H1 (cell line): ENCODE measurements around the gene MGAT5. TPM values are rescaled to one million over a fixed set of nuclear protein-coding genes. Genes with fewer than 3 reads are reported as not detected.

Source experiments
- CTCF ChIA-PET: fragments of 300-600 bp; sonication (Branson Sonifier 250); formaldehyde crosslinking; loops from one replicate; lab custom pipeline; 2021; ENCODE audit not compliant: partially characterized antibody; lab: Charles Lee
- POLR2A ChIA-PET: fragments of 300-600 bp; sonication (Branson Sonifier 250); formaldehyde crosslinking; loops from one replicate; lab custom pipeline; 2021; ENCODE audit warnings: inconsistent platforms; ENCODE audit not compliant: partially characterized antibody; lab: Charles Lee
- DNase-seq, 2 experiments: peaks; one replicate each; pipeline versions ENCODE4 v3.0.0 to v3.0.0-alpha.2; 2010 to 2022; ENCODE audit warnings: low spot score in 2 of 2, low read depth in 1 of 2, mixed read lengths in 1 of 2
- FAIRE-seq: peaks from 2 replicates; lab custom pipeline; 2011; peaks lifted over from hg19 to GRCh38; lab: Jason Lieb, UNC
- H2AFZ ChIP-seq: 2 replicates; pipeline ENCODE4 v1.8.1; 2012; ENCODE audit warnings: low read length, inconsistent platforms
- H2AK5ac ChIP-seq: 2 replicates; pipeline ENCODE4 v1.6.1; 2013; ENCODE audit warnings: low read depth, low read length
- H2BK120ac ChIP-seq: replicated peaks from 2 replicates; pipeline ENCODE3; 2013; ENCODE audit warnings: low read depth, low read length, inconsistent platforms
- H2BK12ac ChIP-seq: 2 replicates; pipeline ENCODE4 v1.6.1; 2013; ENCODE audit warnings: low read depth, low read length
- H2BK15ac ChIP-seq: 2 replicates; pipeline ENCODE4 v1.6.1; 2013; ENCODE audit warnings: low read length
- H2BK20ac ChIP-seq: 2 replicates; pipeline ENCODE4 v1.6.1; 2013; ENCODE audit warnings: low read length
- H2BK5ac ChIP-seq: 2 replicates; pipeline ENCODE4 v1.6.1; 2013; ENCODE audit warnings: low read depth, low read length
- H3K14ac ChIP-seq: 2 replicates; pipeline ENCODE4 v1.6.1; 2013; ENCODE audit warnings: inconsistent platforms; ENCODE audit not compliant: insufficient read length
- H3K18ac ChIP-seq: 2 replicates; pipeline ENCODE4 v1.6.1; 2013; ENCODE audit warnings: low read length; ENCODE audit errors: extremely low read depth
- H3K23ac ChIP-seq: 2 replicates; pipeline ENCODE4 v1.6.1; 2013; ENCODE audit warnings: inconsistent platforms; ENCODE audit not compliant: insufficient read length
- H3K23me2 ChIP-seq: 2 replicates; pipeline ENCODE4 v1.6.1; 2013; ENCODE audit warnings: low read depth, low read length
- H3K27ac ChIP-seq: 2 replicates; pipeline ENCODE4 v1.6.1; 2011; ENCODE audit warnings: low read depth, low read length, inconsistent platforms
- H3K27me3 ChIP-seq, 4 experiments: replicated peaks in 1 of 4; 1 replicate in 1 of 4; 2 replicates in 3 of 4; pipeline versions ENCODE4 v1.6.1 to v1.8.1; 2011 to 2013; ENCODE audit warnings: low read length in 3 of 4, mild to moderate bottlenecking in 3 of 4, inconsistent platforms in 2 of 4, mixed read lengths in 2 of 4, moderate library complexity in 1 of 4; ENCODE audit not compliant: control insufficient read depth in 3 of 4, insufficient read depth in 3 of 4; ENCODE audit errors: extremely low read depth in 1 of 4
- H3K36me3 ChIP-seq, 4 experiments: 2 replicates each; pipeline versions ENCODE4 v1.6.1 to v1.8.1; 2011 to 2013; ENCODE audit warnings: mild to moderate bottlenecking in 4 of 4, low read length in 3 of 4, moderate library complexity in 2 of 4, control low read depth in 1 of 4, inconsistent platforms in 1 of 4; ENCODE audit not compliant: insufficient read depth in 4 of 4, control insufficient read depth in 2 of 4
- H3K4ac ChIP-seq: replicated peaks from 2 replicates; pipeline ENCODE3; 2013; ENCODE audit warnings: low read length, low read depth, mixed read lengths, inconsistent platforms; ENCODE audit not compliant: insufficient read length
- H3K4me1 ChIP-seq, 4 experiments: replicated peaks in 1 of 4; 1 replicate in 1 of 4; 2 replicates in 3 of 4; pipeline versions ENCODE4 v1.6.1 to v1.8.1; 2011 to 2013; ENCODE audit warnings: low read length in 3 of 4, inconsistent platforms in 2 of 4, mixed read lengths in 1 of 4; ENCODE audit not compliant: insufficient read depth in 4 of 4, control insufficient read depth in 3 of 4
- H3K4me2 ChIP-seq, 2 experiments: 2 replicates each; pipeline versions ENCODE4 v1.6.1 to v1.8.1; 2011 to 2013; ENCODE audit warnings: low read depth in 2 of 2, low read length in 2 of 2, control low read depth in 1 of 2, inconsistent platforms in 1 of 2, mild to moderate bottlenecking in 1 of 2; ENCODE audit not compliant: insufficient read depth in 1 of 2
- H3K4me3 ChIP-seq, 4 experiments: fragments of 200-600, 300-600 bp in 1 of 4; sonication (generic), shearing (Covaris generic), sonication (Bioruptor Twin) in 1 of 4; 2 replicates each; pipeline versions ENCODE4 v1.5.1 to v1.8.1; 2011 to 2016; ENCODE audit warnings: low read length in 4 of 4, low read depth in 3 of 4, control low read depth in 2 of 4, inconsistent platforms in 2 of 4, mild to moderate bottlenecking in 2 of 4, mixed read lengths in 1 of 4, moderate library complexity in 1 of 4; ENCODE audit not compliant: insufficient read depth in 2 of 4; ENCODE audit errors: extremely low read depth in 1 of 4
- H3K56ac ChIP-seq: replicated peaks from 2 replicates; pipeline ENCODE3; 2013; ENCODE audit warnings: low read depth, mild to moderate bottlenecking, mixed read lengths, low read length, inconsistent platforms; ENCODE audit not compliant: insufficient read length
- H3K79me1 ChIP-seq: 2 replicates; pipeline ENCODE4 v1.6.1; 2013; ENCODE audit warnings: low read depth, low read length, control low read depth
- H3K79me2 ChIP-seq, 2 experiments: 2 replicates each; pipeline versions ENCODE4 v1.6.1 to v1.8.1; 2012 to 2013; ENCODE audit warnings: low read length in 2 of 2, mild to moderate bottlenecking in 2 of 2, inconsistent platforms in 1 of 2; ENCODE audit not compliant: insufficient read depth in 2 of 2, control insufficient read depth in 1 of 2
- H3K9ac ChIP-seq, 4 experiments: replicated peaks in 1 of 4; 1 replicate in 1 of 4; 2 replicates in 3 of 4; pipeline versions ENCODE4 v1.6.1 to v1.8.1; 2011 to 2013; ENCODE audit warnings: low read depth in 3 of 4, low read length in 3 of 4, control low read depth in 2 of 4, mild to moderate bottlenecking in 2 of 4, moderate library complexity in 2 of 4, inconsistent platforms in 1 of 4; ENCODE audit errors: extremely low read depth in 1 of 4
- H3K9me3 ChIP-seq, 2 experiments: 2 replicates each; pipeline versions ENCODE4 v1.6.1 to v1.8.1; 2012 to 2013; ENCODE audit warnings: mild to moderate bottlenecking in 2 of 2, moderate library complexity in 2 of 2, control low read depth in 1 of 2, inconsistent platforms in 1 of 2, low read depth in 1 of 2, low read length in 1 of 2, mixed read lengths in 1 of 2; ENCODE audit not compliant: insufficient read depth in 2 of 2
- H4K20me1 ChIP-seq, 2 experiments: replicated peaks in 1 of 2; 2 replicates each; pipeline versions ENCODE3 to v1.8.1; 2011 to 2013; ENCODE audit warnings: inconsistent platforms in 2 of 2, low read length in 2 of 2, mild to moderate bottlenecking in 1 of 2; ENCODE audit not compliant: insufficient read depth in 2 of 2, control insufficient read depth in 1 of 2
- H4K5ac ChIP-seq: 2 replicates; pipeline ENCODE4 v1.6.1; 2013; ENCODE audit warnings: low read length, low read depth, mixed read lengths, inconsistent platforms; ENCODE audit not compliant: insufficient read length
- H4K8ac ChIP-seq: 2 replicates; pipeline ENCODE4 v1.8.0; 2013; ENCODE audit warnings: mild to moderate bottlenecking, moderate library complexity, low read length, inconsistent platforms; ENCODE audit not compliant: insufficient read depth; ENCODE audit errors: extremely low read depth
- H4K91ac ChIP-seq: replicated peaks from 2 replicates; pipeline ENCODE3; 2013; ENCODE audit warnings: low read length, mixed read lengths, inconsistent platforms; ENCODE audit not compliant: insufficient read length
- JUN ChIP-seq: IDR thresholded peaks from 2 replicates; pipeline ENCODE4 v1.6.1; 2011; ENCODE audit warnings: low read depth, mild to moderate bottlenecking, improper control_type of control experiment, low read length
- RFX5 ChIP-seq: IDR thresholded peaks from 2 replicates; pipeline ENCODE4 v1.6.1; 2011; ENCODE audit warnings: low read depth, low read length, improper control_type of control experiment, borderline replicate concordance
- WGBS, 2 experiments: shearing (Covaris generic) in 1 of 2; methylation state at CpG; one replicate each; pipeline versions ENCODE4 v1.1.6 to v1.1.7; 2013 to 2015; ENCODE audit warnings: low lambda C conversion rate in 2 of 2, mixed read lengths in 2 of 2, inconsistent platforms in 1 of 2, low coverage in 1 of 2, missing lambda C conversion rate in 1 of 2; ENCODE audit not compliant: insufficient replicate concordance in 2 of 2, insufficient coverage in 1 of 2, insufficient read length in 1 of 2; ENCODE audit errors: extremely low coverage in 1 of 2, missing lambda C conversion rate in 1 of 2; 5-methylcytosine and 5-hydroxymethylcytosine counted together
- polyA plus RNA-seq, 7 experiments: library from polyadenylated mRNA; depleted of rRNA in 3 of 7; stranded (reverse) in 5 of 7; unstranded in 2 of 7; fragments of >200 nt in 5 of 7; fragments of 200-250 nt in 2 of 7; gene quantifications; 1 replicate in 5 of 7; 2 replicates in 1 of 7; 4 replicates in 1 of 7; pipeline versions ENCODE4 v1.2.1 to v1.2.3, GENCODE V29; 2011 to 2013; ENCODE audit warnings: missing spikeins in 2 of 7, mixed read lengths in 2 of 7
- total RNA-seq: library from RNA; stranded (reverse); fragmentation: NEBNext Ultra II Directional; extraction: Animal tissue kit (Norgen Biotek cat#: 25700); gene quantifications from 2 replicates; pipeline ENCODE4 v1.2.1, GENCODE V29; 2021

MGAT5 gene
- total and polyA plus RNA-seq, 2 of the 8 experiments (the other 6 are each of a cell fraction or from before 2014, with no cell fraction given): 11.2 to 49.2 TPM

DNA sequence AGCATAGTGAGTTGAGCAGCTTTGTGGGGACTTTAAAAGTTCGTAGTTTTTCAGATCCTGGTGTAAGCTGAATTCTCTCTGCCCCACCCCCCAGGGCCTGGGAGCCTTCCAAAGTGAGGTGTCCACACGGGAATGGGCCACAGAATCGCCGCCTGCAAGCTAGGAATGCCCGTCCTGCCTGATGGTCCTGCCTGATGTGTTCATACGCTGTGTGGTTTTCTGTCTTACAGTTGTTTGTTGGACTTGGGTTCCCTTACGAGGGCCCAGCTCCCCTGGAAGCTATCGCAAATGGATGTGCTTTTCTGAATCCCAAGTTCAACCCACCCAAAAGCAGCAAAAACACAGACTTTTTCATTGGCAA, 158.7 kb downstream of the MGAT5 start:
- H3K23ac ChIP-seq: no peak overlapping the region
- ChIA-PET CTCF (interaction anchor here (0.8 to 6.2 kb wide), 32 partner anchors 8 to 528 kb away, joined by 3 to 79 read pairs (median 6); no protein-coding TSS in a partner anchor), POLR2A (interaction anchor here (1.4 kb wide), 1 partner anchor 8 kb away, joined by 3 read pairs; no protein-coding TSS in a partner anchor)
- H2BK15ac ChIP-seq: no peak overlapping the region
- no peak overlapping the region for H3K14ac ChIP-seq
- H3K79me2 ChIP-seq: no peaks in the 10 kb centered on the region
- no peak overlapping the region for H3K4me2 ChIP-seq
- no peak overlapping the region for H3K27ac ChIP-seq
- H4K20me1 ChIP-seq: peaks cover 0 to 2% of the 10 kb centered on the region in 2 experiments
- H4K8ac ChIP-seq: no peak overlapping the region
- TF ChIP-seq JUN: no peak
- TF ChIP-seq RFX5: no peak
- H3K4me1 ChIP-seq: peaks cover 0 to 5% (median 0%) of the 10 kb centered on the region in 4 experiments; a peak in 1 of 7 replicates
- no peak overlapping the region for H2BK20ac ChIP-seq
- peaks cover 0 to 5% (median 0%) of the 10 kb centered on the region in 4 experiments; a peak in 1 of 8 replicates for H3K36me3 ChIP-seq
- no peaks in the 10 kb centered on the region for H3K27me3 ChIP-seq
- WGBS, 2 experiments: 92% methylated on average over 8 of the region's 8 CpGs; no CpG with 5 or more reads in 1 of the 2 experiments
- DNase-seq: no peak
- no peak overlapping the region for H2AFZ ChIP-seq
- H2BK120ac ChIP-seq: no peak overlapping the region
- H4K5ac ChIP-seq: no peak overlapping the region
- H3K56ac ChIP-seq: no peak overlapping the region
- H3K79me1 ChIP-seq: no peaks in the 10 kb centered on the region
- no peak overlapping the region for H2BK12ac ChIP-seq
- no peak overlapping the region for H3K4ac ChIP-seq
- H4K91ac ChIP-seq: no peak overlapping the region
- no peak overlapping the region for H3K18ac ChIP-seq
- H3K4me3 ChIP-seq: no peak overlapping the region
- H3K9ac ChIP-seq: no peak overlapping the region
- no peak overlapping the region for H2AK5ac ChIP-seq
- no peak for FAIRE-seq
- no peak overlapping the region for H2BK5ac ChIP-seq
- H3K9me3 ChIP-seq: no peaks in the 10 kb centered on the region
- no peaks in the 10 kb centered on the region for H3K23me2 ChIP-seq
